Neural crest cell (in vitro differentiated cells): Measurements from ENCODE around the gene OR5H6. TPM values are rescaled to one million over a fixed set of nuclear protein-coding genes. Genes with fewer than 3 reads are reported as not detected.

Experiments used
- DNase-seq: peaks from one replicate; pipeline ENCODE4 v3.0.0; 2021; ENCODE audit warnings: low read depth, mixed read lengths, low spot score
- H3K27ac Mint-ChIP-seq: one replicate; pipeline ENCODE4 v1.8.0; 2021; ENCODE audit warnings: mild to moderate bottlenecking, mixed read lengths; ENCODE audit not compliant: unreplicated experiment
- H3K27me3 Mint-ChIP-seq: 2 replicates; pipeline ENCODE4 v1.8.0; 2021; ENCODE audit warnings: low read depth, mild to moderate bottlenecking, mixed read lengths
- H3K36me3 Mint-ChIP-seq: 2 replicates; pipeline ENCODE4 v1.8.0; 2021; ENCODE audit warnings: low read depth, mild to moderate bottlenecking, mixed read lengths
- H3K4me1 Mint-ChIP-seq: 2 replicates; pipeline ENCODE4 v1.8.0; 2021; ENCODE audit warnings: mixed read lengths
- H3K4me3 Mint-ChIP-seq: one replicate; pipeline ENCODE4 v1.8.0; 2021; ENCODE audit warnings: mild to moderate bottlenecking, mixed read lengths
- H3K9me3 Mint-ChIP-seq: 2 replicates; pipeline ENCODE4 v1.8.0; 2021; ENCODE audit warnings: mixed read lengths
- total RNA-seq: library from RNA; stranded (reverse); gene quantifications from 2 replicates; pipeline ENCODE4 v1.2.1, GENCODE V29; 2021
- TF ChIP-seq, protein P1 (sequence below): fragments of 200-600 bp; sonication (generic); conservative IDR thresholded peaks from 2 replicates; pipeline ENCODE4 v1.5.0; 2021; ENCODE audit warnings: antibody characterized with exemption, mild to moderate bottlenecking

The OR5H6 gene
- total RNA-seq, 1 donor from 2014 or later = not detected

DNA sequence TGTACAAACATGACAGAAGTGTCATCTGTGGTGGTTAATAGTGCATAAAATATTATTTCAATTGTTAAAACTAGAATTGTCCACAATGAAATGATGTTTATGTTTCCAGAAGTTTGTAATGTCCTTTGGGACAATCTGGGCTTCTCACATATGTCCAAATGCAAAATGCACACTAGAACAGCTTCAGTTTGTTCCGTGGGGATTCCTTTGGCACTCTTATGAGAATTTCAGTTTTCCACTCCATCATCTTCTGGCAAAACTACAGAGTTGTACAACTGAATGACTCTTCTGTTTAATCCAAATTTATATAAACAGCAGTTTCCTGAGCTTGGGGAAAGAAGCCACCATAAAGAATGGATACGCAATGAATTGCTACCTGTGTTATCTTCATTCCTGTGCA is 2.0 kb upstream of the OR5H6 start:
- Mint-ChIP-seq H3K4me1 (no peaks in the 10 kb centered on the region), H3K27me3 (no peaks in the 10 kb centered on the region), H3K9me3 (no peaks in the 10 kb centered on the region), H3K36me3 (no peaks in the 10 kb centered on the region), H3K4me3 (no peak overlapping the region), H3K27ac (no peak overlapping the region)
- TF ChIP-seq, protein P1, sequence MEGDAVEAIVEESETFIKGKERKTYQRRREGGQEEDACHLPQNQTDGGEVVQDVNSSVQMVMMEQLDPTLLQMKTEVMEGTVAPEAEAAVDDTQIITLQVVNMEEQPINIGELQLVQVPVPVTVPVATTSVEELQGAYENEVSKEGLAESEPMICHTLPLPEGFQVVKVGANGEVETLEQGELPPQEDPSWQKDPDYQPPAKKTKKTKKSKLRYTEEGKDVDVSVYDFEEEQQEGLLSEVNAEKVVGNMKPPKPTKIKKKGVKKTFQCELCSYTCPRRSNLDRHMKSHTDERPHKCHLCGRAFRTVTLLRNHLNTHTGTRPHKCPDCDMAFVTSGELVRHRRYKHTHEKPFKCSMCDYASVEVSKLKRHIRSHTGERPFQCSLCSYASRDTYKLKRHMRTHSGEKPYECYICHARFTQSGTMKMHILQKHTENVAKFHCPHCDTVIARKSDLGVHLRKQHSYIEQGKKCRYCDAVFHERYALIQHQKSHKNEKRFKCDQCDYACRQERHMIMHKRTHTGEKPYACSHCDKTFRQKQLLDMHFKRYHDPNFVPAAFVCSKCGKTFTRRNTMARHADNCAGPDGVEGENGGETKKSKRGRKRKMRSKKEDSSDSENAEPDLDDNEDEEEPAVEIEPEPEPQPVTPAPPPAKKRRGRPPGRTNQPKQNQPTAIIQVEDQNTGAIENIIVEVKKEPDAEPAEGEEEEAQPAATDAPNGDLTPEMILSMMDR = no peak
- DNase-seq = no peak

DNA sequence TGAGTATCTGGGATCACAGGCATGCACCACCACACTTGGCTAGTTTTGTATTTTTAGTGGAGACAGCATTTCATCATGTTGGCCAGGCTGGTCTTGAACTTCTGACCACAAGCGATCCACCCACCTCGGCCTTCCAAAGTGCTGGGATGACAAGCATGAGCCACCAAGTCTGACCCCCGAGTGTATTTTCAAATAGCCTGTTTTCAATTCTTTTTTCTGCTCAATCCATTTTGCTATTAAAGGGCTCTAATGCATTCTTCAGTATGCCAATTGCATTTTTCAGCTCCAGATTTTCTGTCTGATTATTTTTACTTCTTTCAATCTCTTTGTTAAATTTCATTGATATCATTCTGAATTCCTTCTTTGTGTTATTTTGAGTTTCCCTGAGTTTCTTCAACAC is 5.8 kb downstream of the OR5H6 start:
- peaks cover 2% of the 10 kb centered on the region for H3K36me3 Mint-ChIP-seq
- TF ChIP-seq, protein P1 = no peak
- H3K9me3 Mint-ChIP-seq = peaks cover 17% of the 10 kb centered on the region
- DNase-seq = no peak
- no peaks in the 10 kb centered on the region for H3K27me3 Mint-ChIP-seq
- no peak overlapping the region for H3K4me3 Mint-ChIP-seq
- H3K27ac Mint-ChIP-seq = no peak overlapping the region
- H3K4me1 Mint-ChIP-seq = no peaks in the 10 kb centered on the region

DNA sequence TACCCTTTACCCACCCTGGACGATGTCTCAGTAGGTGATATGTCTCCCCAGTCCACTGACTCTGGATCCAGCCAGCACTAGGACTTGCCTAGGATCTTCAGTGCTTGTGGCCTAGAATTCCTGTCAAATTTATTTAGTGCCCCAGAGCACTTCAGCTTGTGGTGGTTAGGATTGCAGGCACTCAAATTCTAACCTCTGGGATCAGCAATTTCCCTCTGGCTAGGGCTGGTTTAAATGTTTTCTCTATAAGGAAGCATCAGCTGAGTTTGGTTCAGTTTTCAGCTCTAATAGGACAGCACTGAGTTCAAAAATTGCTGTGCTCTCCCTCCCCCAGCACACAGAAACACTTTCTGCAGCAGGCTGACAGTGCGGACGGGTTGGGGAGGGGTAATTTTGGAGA is 8.1 kb downstream of the OR5H6 start:
- DNase-seq = no peak
- no peaks in the 10 kb centered on the region for H3K4me1 Mint-ChIP-seq
- H3K36me3 Mint-ChIP-seq = peaks cover 2% of the 10 kb centered on the region
- H3K4me3 Mint-ChIP-seq = no peak overlapping the region
- H3K9me3 Mint-ChIP-seq = peaks cover 17% of the 10 kb centered on the region
- no peaks in the 10 kb centered on the region for H3K27me3 Mint-ChIP-seq
- TF ChIP-seq, protein P1 = no peak
- no peak overlapping the region for H3K27ac Mint-ChIP-seq

DNA sequence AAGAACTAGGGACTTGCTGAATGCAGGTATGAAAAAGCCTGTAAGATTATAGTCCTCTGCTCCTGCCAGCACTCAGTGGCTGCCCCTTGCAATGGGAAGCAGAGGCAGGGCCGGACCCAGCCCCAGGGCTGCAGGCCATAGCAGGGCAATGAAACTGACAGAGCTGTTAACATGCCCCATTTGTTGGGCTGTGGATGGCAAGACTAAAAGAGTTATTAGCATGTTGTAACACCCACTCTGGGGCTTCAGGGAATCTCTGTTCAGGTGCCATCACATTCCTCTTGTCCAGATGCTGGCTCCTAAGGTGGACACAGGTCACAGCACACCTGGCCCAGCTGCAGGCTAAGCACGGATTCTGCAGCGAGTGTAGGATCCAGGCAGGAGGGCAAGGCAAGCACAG is 10.9 kb downstream of the OR5H6 start:
- H3K4me1 Mint-ChIP-seq = no peaks in the 10 kb centered on the region
- peaks cover 16% of the 10 kb centered on the region for H3K9me3 Mint-ChIP-seq
- H3K36me3 Mint-ChIP-seq = peaks cover 2% of the 10 kb centered on the region
- peaks cover 4% of the 10 kb centered on the region for H3K27me3 Mint-ChIP-seq
- H3K27ac Mint-ChIP-seq = no peak overlapping the region
- no peak overlapping the region for H3K4me3 Mint-ChIP-seq
- no peak for DNase-seq
- TF ChIP-seq, protein P1 = no peak

DNA sequence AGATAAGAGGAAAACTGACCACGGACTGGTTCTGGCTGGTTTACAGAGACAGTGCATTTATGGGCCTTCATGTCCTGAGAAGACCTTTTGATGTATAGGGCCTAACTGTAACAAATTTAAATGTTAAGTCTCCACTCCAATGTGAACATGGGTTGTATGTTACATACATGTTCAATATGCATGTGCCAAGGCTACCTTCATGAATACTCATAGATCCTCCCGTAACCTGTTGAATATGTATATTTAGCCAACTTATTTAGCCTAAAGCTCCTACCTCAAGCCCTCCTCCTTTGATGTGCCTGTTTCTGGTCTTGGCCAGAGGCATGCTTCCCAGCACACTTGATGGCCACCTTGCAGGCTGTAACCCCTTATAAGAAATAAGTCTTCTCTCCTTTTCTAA is 18.2 kb downstream of the OR5H6 start, which contains the start of gene OR5H2:
Gene OR5H2, plus strand, starts transcription at position 301 of the 400 bp plus-strand sequence. CDS start 398 bp downstream, outside the sequence.
- H3K4me1 Mint-ChIP-seq = no peaks in the 10 kb centered on the region
- H3K27me3 Mint-ChIP-seq = peaks cover 4% of the 10 kb centered on the region
- H3K27ac Mint-ChIP-seq = no peak within 1 kb of the TSS
- H3K36me3 Mint-ChIP-seq = no peaks in the 10 kb centered on the region
- H3K9me3 Mint-ChIP-seq = no peaks in the 10 kb centered on the region
- H3K4me3 Mint-ChIP-seq = no peak within 1 kb of the TSS
- no peak for DNase-seq
- TF ChIP-seq, protein P1 = no peak

DNA sequence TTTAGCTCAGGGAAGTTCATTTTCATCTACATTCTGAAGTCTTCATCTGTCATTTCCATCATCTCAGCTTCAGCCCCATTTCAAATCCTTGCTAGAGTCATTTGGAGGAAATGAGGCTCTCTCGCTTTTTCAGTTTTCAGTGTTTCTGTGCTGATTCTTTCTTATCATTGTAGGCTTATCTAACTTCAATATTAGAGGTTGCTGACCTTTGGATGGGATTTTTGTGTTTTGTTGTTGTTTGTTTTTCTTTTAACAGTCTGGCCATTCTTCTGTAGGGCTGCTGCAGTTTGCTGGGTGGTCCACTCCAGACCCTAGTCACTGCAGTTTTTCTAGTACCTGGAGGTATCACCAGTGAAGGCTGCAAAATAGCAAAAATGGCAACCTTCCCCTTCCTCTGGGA is 26.9 kb downstream of the OR5H6 start:
- Mint-ChIP-seq H3K36me3 (no peaks in the 10 kb centered on the region), H3K27ac (no peak overlapping the region), H3K4me1 (no peaks in the 10 kb centered on the region), H3K27me3 (no peaks in the 10 kb centered on the region), H3K4me3 (no peak overlapping the region), H3K9me3 (peaks cover 2% of the 10 kb centered on the region)
- no peak for DNase-seq
- TF ChIP-seq, protein P1 = no peak
